Keratinocyte (primary cell): ENCODE measurements around the gene POU3F1.
A peak's percentile ranks its signal among the peaks of the same experiment; 100 is the strongest.

Source experiments
- CTCF ChIP-seq, 3 experiments: IDR thresholded peaks in 1 of 3; conservative IDR thresholded peaks in 1 of 3; optimal IDR thresholded peaks in 1 of 3; 2 replicates in 2 of 3; 3 replicates in 1 of 3; pipeline versions ENCODE3 to v1.5.1; 2011; ENCODE audit warnings: low read length in 3 of 3, mild to moderate bottlenecking in 3 of 3, moderate library complexity in 2 of 3, control low read depth in 1 of 3, inconsistent platforms in 1 of 3; ENCODE audit not compliant: insufficient read depth in 2 of 3; ENCODE audit errors: extremely low read depth in 1 of 3
- EZH2 ChIP-seq: IDR thresholded peaks from one replicate; pipeline ENCODE4 v1.6.1; 2012; ENCODE audit warnings: inconsistent platforms, mild to moderate bottlenecking, low read length, moderate library complexity

- TF ChIP-seq CTCF (optimal IDR thresholded peaks at IDR 0.05 in 1 of 3, IDR thresholded peaks at IDR 0.05 in 1 of 3, conservative IDR thresholded peaks at IDR 0.05 in 1 of 3; ENCODE audit: extremely low read depth in 1 of 3, insufficient read depth in 2 of 3, low read length in 3 of 3) (peak in 1 of 3 experiments; percentile 22), EZH2 (no peak)
Observed at GRCh38 chr1:38014171-38014570, 32.4 kb downstream of the POU3F1 start.
